Stimulated activated CD4-positive, alpha-beta T cell treated with anti-CD3 and anti-CD28 coated beads, Interleukin-1b, Interleukin-23, amount 100 ng/mL, for 24 hours (primary cell): ENCODE data around the gene COA8.
A peak's percentile ranks its signal among the peaks of the same experiment; 100 is the strongest.
"Not testable (repeated sequence)": the region's sequence is repeated elsewhere in the genome, so short reads cannot be mapped to it uniquely, and the experiment has no call there.

ENCODE experiments used
- DNase-seq, 4 experiments: peaks; one replicate each; pipeline ENCODE4 v3.0.0-alpha.2; 2020; ENCODE audit warnings: low read depth in 4 of 4, low spot score in 1 of 4

COA8 gene

DNA sequence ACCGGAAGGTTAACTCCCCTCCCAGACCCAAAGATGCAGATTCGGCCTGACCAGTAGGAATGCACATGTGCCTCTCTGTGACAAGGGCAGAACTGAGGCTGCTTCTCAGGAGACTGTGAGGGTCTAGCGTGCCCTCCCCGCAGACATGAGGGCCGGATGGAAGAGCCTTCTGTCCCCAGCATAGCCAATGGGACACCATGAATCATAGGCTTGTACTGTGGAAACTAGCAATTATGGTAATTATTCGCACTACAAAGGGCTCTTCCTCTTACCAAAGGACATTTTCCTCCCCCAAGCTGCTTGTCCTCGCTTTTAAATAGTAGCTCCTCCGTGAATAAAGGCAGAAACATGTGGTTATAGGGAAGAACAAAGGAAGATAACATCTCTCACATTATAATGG lies 6.2 kb downstream of the COA8 start:
- no peak for DNase-seq

DNA sequence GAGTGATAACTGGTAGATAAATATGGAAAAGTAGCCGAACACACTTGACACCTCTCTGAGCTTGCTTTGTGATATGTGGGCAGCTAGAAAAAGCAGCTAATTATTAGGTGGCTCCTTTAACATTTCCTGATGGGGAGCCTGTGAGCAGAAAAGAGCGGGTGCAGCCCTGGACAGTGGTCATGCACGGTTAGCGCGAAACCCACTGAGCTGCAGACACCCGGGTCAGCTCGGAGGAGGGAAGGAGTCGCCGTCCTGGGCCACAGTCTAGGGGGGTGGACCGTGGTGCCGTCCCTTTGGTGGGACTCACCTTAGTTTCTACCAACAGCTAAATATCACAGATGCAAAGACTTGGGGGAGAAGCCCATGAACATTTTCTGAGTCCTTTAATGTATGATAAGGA lies 6.6 kb downstream of the COA8 start:
- DNase-seq, result no peak

DNA sequence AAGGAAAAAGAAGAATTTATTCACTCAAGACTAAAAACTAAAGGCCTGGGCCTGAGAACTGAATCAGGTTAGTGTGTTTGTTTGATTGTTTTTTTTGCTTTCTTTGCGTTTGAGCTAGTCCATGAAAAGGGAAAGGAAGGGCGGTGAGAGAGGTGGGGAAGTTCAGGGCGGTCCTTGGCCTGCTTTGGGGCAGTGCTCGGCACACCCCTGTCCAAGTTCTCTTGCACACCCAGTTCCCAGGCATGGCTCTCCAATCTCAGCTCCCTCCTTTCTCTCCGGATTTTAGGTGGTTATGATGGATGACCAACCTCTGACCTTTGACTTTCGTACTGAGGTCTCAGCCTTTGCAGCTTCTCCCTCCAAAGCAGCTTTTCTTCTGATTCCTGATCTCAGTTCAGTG lies 11.3 kb downstream of the COA8 start:
- no peak for DNase-seq

DNA sequence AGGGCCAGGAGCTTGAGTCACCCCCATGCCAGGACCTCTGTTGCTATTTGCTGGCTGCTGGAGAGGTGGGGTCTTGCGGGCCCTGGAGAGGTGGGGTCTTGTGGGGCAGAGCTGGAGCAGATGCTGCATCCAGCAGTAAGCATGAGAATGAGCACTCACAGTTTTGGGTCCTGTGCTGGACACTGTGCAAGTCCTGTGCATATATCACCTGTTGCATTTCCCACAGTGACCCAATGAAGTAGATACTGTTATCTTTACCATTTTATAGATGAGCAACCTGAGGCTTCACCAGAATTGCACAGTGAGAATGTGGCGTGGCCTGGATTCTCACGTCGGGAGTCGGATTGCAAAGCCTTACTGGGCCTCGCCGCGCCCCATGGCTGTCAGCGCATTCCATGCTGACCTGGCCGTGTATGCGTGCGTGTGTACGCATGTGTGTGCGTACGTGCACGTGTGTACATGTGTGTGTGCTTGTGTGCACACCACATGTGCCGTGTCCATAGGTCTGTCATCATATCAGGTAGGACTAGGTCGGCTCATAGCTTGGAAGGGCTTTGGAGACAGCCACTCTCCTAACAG lies 12.0 kb downstream of the COA8 start:
- no peak for DNase-seq

GRCh38 chr14:103576371-103577024 lies 13.7 kb downstream of the COA8 start:
- DNase-seq, result no peak

- DNase-seq, result no peak
These were observed 15.8 kb downstream of the COA8 start for GRCh38 chr14:103578401-103579075.

GRCh38 chr14:103581206-103581605 lies 18.4 kb downstream of the COA8 start:
- no peak for DNase-seq

GRCh38 chr14:103581954-103582703 lies 19.4 kb downstream of the COA8 start:
- no peak for DNase-seq

GRCh38 chr14:103584326-103584915 lies 21.7 kb downstream of the COA8 start:
- no peak for DNase-seq

GRCh38 chr14:103593577-103593976 lies 30.8 kb downstream of the COA8 start:
- DNase-seq, result no peak

GRCh38 chr14:103594265-103594664 lies 31.5 kb downstream of the COA8 start:
- no peak for DNase-seq

DNA sequence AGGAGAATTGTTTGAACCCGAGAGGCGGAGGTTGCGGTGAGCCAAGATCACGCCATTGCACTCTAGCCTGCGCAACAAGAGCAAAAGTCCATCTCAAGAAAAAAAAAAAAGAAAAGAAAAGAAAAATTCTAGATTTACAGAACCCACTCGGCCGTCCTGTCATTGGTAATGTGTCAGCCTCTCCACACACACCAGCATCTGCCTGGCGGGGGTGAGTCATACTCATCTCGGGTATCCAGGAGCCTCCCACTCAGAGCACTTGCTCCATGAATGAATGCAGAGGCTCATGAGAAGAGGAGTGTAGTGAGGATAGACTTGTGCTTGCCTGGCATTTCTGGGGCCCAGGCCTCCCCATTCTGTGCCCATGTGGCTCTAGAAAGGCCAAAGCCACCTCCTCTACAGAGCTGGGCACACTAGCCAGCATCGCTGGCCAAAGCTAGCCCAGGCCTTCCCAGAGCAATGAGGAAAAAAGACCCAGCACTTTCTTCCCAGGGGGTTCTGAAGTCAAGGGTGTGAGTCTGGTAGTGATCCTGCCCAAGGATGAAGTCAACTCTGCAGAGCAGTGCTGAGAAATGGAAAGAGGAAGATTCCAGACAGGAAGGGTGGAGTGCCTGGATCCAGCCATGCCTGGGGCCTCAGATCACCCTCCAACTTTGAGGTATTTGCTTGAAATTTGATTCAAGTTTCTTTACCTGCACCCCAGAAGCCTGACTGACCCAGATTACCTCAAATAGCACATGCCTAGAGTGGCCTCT lies 35.0 kb downstream of the COA8 start:
- DNase-seq, result no peak

GRCh38 chr14:103600503-103600902 lies 37.7 kb downstream of the COA8 start:
- DNase-seq, result no peak

- DNase-seq, result no peak
These were observed 41.9 kb downstream of the COA8 start for GRCh38 chr14:103604620-103605019.

DNA sequence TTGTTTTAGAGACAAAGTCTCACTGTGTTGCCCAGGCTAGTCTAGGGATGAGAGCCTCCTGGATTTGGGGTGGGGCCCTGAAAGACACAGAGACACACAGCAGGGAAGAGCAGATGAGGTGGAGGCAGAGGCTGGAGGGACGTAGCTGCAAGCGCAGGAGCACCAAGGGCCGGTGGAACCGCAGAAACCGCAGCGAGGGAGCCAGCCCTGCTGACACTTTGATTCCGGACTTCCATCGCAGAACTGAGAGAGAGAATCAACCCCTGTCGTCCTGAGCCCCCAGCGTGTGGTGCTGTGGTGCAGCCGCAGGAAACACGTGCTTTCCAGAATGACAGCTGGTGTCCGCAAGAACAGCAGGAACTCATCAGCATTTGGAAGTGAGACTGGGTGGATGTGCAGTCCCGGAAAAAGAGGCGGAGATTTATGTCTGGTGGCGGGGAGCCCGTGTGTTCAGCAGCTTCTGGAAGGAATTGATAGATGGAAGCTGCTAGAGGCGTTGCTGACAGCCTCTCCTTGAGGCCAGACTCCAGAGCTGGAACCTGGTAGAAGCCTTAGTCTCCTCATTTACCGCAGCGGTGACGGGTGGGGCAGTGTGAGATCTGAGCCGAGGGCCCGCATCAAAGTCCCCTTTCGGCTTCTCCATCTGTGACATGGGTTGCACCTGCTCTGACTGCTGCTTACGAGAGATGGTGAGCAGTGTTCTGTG lies 44.4 kb downstream of the COA8 start:
- DNase-seq, result peak in 2 of 4 experiments; percentile 24 to 38

DNA sequence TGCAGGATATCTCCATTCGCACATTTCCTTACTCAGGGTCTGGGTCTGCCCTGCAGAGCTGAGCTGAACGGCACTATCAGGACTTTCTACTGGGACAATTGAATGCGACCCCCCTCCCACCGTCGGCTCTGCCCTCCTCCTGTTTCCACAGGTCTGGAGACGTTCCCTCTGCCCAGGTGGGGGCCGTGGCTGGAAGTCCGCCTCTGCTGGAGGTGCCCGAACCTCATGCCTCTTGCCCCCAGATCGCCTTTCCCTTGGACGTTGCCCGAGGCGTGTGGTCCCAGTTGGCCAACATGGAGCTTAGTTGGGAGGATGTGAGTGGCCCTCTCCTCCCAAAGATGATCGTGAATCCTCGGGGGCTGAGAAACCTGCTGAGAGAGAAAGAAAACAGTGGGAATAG lies 45.1 kb downstream of the COA8 start:
- DNase-seq, result no peak

DNA sequence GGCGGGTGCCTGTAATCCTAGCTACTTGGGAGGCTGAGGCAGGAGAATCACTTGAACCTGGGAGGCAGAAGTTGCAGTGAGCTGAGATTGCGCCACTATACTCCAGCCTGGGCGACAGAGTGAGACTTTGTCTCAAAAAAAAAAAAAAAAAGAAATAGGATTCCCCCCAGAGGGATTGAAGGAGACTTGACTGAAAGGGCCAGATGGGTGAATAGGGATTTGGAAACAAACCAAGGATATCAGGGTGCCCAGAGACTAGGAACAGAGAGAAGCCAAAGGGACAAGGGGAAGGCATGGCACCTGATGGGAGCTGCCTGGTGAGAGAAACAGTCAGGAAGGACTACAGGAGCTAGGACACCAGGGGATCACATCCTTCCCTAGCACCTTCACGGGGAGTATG lies 46.3 kb downstream of the COA8 start:
- DNase-seq, result not testable (repeated sequence)

GRCh38 chr14:103611215-103611614 lies 48.5 kb downstream of the COA8 start:
- DNase-seq, result no peak

- DNase-seq, result no peak
These were observed 50.8 kb downstream of the COA8 start for GRCh38 chr14:103613517-103613916.

GRCh38 chr14:103616635-103617300 lies 54.0 kb downstream of the COA8 start:
- no peak for DNase-seq
